NCI-H1694 (cell line): ENCODE data around the gene CCL28.

ENCODE experiments used
- DNase-seq: peaks from one replicate; lab custom pipeline; 2025; lab: John Stamatoyannopoulos, UW

Gene CCL28

DNA sequence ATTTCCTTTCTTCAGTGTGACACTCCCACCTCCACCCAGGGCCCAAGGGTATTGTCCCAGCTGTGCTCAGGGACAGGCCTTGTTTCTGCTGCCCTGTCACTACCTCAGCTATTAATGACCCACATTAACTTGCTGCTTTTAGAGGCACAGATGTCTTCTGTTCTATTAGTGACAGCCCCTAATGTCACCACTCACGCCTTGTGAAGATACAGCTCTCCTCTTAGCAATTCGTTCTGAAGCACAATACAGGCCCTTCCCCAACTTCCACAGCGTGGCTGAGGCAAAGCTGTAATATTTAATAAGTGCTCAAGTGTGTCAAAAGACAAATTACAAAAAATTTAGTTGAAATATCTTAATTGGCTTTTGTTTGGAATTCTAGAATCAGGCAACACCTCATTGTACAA, 54.3 kb downstream of the CCL28 start:
- no peak for DNase-seq

DNA sequence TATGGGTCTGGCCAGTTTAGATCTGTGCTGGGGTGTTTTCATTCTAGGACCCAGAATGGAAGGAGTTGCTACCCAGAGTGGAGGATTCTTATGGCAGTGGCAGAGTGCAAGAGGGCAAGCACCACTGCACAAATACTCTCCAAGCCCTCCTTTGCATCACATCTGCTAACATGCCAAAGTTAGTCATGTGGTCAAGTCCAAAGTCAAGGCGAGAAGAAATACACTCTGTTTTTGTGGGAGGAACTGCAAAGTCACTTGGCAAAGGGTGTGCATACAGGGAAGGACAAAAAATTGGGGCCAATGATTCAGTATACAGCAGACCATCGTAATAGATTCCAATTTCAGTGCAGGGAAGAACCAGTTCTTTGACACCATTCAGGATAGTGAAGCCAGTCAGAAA, 55.1 kb downstream of the CCL28 start:
- DNase-seq = no peak

DNA sequence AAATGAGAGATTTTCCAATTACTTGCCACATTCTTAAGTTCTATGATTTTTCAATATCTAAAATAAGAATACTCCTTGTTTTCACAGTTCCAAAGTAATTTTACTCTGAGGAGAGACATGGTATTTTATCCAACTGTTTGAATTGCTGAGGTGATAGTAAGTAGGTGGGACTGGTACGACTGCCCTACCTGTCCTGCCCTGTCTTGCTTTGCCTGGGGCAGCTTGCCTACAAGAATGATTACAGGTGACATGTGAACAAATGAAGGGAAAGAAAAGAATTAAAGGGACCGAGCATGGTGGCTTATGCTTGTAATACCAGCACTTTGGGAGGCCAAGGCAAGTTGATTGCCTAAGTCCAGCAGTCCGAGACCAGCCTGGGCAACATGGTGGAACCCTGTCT, 57.4 kb downstream of the CCL28 start:
- DNase-seq = no peak

DNA sequence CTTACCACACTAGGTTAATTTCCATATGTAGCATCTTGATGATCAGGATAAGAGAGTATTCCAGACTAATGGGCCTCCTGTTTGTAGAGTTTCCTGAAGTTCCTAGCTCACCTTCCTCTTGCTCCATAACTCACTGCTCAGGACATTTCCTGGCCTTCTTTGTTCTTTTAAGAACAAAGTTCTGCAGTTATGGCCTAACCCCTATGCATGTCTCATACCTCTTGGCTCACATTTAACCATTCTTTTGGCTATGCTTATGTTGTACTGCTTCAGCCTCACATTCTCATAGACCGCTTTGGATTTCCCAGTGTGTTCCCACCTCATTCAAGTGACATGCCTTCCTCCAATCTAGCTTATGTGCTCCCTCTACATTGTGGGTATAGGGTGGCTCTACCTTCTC, 58.5 kb downstream of the CCL28 start:
- no peak for DNase-seq

DNA sequence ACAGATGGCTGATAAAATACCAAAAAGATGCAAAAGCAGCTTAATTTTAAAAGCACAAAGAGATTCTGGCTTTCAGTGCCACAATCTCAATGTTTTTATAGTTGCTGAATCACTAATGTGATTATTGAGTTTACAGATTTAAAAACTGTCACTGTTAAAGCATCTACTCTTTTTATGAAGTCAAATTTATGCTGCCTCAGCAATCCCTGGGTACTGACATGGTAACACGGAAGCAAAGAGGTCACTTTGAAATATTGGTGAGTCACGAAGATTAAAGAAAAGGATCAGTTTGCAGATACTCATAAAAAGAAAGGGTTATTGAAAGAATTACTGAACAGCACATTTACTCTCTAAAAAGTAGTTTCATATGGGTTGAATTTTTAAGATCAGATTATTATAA, 59.3 kb downstream of the CCL28 start:
- no peak for DNase-seq

DNA sequence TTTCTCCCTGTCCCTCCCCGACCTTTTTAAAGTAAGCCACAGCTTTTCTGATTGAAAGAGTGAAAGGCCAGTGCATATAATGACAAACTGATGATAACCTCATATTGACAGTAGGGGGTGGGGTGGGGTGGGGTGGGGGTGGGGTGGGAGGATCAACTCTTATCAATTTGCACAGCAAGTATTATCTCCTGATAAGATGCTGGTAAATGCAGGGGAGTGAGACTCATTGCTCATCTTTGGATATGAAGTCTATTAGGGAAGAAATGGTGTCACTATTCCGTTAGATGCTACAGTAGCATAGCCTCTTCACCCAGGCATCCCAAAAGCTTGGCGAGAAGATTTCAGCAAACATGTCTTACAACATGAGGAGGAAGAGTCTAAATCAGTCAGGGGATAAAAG, 60.1 kb downstream of the CCL28 start:
- no peak for DNase-seq

DNA sequence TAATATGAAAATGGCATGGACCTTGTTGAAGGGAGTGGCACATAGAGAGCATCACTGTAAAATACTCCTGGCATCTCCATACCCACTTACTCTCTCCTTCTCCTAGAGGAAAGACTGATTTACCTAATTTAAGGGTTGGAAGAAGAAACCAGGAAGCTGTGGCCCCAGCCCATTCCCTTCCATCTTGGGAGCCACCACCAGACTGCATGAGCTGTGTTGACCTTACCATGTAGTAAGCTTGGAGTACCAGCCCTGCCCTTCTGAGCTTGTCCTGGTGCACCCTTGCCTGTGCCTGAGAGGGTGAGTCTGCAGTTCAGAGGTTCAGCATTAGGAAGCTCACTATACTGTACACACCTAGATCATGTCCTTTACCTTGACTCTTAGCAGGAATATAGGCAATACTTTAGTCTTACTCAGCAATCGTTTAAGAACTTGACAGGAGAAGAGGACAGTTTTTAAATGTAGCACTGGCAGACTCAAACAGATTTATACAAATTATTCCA, 63.3 kb downstream of the CCL28 start:
- no peak for DNase-seq

DNA sequence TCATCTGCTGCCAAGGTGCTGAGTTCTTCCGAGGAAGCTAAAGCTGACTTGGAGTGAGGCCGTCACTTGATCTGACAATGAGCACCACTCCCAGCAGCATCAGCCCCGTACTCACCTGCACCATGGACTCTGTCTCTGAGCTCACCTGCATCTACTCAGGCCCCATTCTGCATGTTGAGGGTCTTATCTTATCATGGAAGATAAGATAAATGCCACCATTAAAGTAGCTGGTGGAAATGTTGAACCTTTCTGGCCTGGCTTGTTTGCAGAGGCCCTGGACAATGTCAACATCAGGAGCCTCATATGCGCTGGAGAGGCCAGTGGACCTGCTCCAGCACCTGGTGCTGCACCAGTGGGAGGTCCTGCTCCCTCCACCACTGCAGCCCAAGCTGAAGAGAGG, 64.0 kb downstream of the CCL28 start:
- DNase-seq = no peak

DNA sequence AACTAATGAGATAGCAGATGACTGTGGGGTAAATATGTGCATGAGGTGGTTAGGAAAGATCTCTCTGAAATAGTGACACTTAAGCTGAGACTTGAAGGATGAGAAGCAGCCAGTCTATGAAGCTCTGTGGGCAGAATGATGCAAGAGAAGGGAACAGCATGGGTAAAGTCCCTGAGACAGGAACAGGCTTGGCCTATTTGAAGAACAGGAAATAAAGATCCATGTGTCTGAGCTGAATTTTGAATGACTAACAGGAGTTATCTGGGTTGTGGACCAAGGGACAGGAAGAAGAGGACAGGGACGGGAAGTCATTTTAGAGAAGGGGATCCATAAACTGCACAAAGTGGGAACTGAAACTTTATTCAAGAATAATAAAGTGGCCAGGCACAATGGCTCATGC, 73.3 kb downstream of the CCL28 start:
- DNase-seq = no peak

DNA sequence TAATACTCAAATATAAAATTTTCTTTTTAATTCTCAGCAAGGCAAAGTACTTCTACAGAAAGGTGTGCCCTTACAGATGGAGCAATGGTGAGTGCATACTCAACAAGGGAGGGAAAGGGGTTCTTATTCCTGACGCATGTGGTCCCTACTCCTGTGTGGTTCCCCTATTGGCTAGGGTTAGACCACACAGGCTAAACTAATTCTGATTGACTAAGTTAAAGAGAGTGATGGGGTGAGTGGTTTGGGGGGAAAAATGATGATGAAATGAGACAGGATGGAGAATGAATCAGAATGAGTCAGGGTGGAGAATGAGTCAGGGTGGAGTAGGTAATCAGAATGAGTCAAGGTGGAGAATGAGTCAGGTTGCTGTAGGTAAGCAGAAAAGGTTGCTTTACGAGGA, 76.0 kb downstream of the CCL28 start:
- DNase-seq = no peak

DNA sequence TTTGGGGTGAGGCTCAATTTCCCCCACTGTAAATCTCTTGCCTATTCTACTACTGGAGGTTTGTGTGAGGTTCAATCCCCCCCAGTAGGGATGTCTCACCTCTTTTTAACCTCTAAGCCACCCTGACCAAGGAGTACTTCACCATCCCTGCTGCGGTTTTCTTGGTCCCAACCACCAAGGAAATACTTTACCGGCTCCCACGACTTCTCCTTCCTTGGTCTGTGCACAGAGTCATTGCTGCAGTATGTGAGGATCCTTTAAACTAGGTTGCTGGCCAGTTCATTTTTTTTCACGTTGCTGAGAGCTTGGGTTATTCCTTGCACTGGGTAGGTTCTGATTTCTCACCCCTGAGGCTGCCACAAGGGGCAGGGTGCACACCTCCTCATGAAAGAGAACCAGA, 76.5 kb downstream of the CCL28 start:
- no peak for DNase-seq

DNA sequence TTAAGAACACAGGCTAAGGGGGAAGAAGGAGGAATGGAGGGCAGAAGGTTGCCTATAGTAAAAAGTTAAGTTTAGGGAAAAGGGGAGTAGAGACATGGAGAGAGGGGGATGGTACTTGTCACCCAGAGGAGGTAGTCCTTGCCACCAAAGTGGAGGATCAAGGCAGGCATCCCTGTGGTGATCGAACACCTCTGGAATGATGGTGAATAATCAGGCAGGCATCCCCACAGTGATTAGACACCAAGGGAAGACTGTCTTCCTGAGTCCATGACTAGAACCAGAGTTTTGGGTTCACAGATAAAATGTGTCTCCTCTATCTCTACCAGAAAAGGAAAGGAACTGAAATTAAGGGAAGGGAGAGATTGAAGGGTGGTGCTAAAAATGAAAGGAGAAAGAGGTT, 79.8 kb downstream of the CCL28 start:
- no peak for DNase-seq
